ENCODE data around the gene EPHA6. TPM values are rescaled to one million over a fixed set of nuclear protein-coding genes. Genes with fewer than 3 reads are reported as not detected.

Gene EPHA6
- total RNA-seq, 1 experiment from 2014 or later: 0.61 TPM

DNA sequence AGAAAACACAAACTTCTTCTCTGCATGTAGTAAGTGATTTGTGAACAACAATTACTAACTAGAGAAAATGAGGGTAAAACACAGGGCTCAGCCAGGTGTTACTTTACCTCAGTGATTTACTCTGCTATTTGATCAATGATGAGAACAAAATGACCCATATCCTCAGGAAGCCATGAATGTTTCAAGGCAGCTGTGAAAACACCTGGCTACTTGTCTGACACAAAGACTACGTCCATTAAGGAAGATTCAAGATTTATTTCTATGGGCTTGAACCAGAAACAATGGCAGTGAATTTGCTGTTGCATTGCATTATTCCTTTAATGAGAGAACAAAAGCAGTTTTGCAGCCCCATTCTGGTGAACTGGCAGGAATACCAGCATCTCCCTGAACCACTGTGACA is 575.5 kb downstream of the EPHA6 start:
- Histone ChIP-seq H3K9me3 (ENCODE audit: control insufficient read depth, low read depth, low read length) (peaks cover 13% of the 10 kb centered on the region), H3K14ac (ENCODE audit: insufficient read depth, low read length) (no peak overlapping the region), H4K20me1 (ENCODE audit: control insufficient read depth, insufficient read depth, insufficient read length) (no peaks in the 10 kb centered on the region), H3K4ac (ENCODE audit: low read depth, low read length) (no peak overlapping the region), H3K79me2 (ENCODE audit: insufficient read depth, low read length) (no peaks in the 10 kb centered on the region), H3K27ac (ENCODE audit: insufficient read length, low read depth, low read length) (no peak overlapping the region), H2AFZ (ENCODE audit: low read length) (no peak overlapping the region), H3K9ac (ENCODE audit: extremely low read depth, insufficient read length, low read length) (no peak overlapping the region), H3K23ac (ENCODE audit: insufficient read length, low read depth, low read length) (no peak overlapping the region), H4K91ac (ENCODE audit: insufficient read length, low read depth, low read length) (no peak overlapping the region), H2BK15ac (ENCODE audit: low read depth, low read length) (no peak overlapping the region), H3K27me3 (ENCODE audit: insufficient read depth, low read length) (no peaks in the 10 kb centered on the region), H2BK5ac (ENCODE audit: insufficient read length, low read length) (no peak overlapping the region), H2AK5ac (ENCODE audit: insufficient read length, low read length) (no peak overlapping the region), H3K18ac (ENCODE audit: insufficient read length, low read depth, low read length) (no peak overlapping the region), H3K4me1 (ENCODE audit: insufficient read depth, low read length) (no peaks in the 10 kb centered on the region; the same call in 1 of the 2 replicates), H3K56ac (ENCODE audit: insufficient read length, low read depth, low read length) (no peak overlapping the region), H4K8ac (replicated peaks; ENCODE audit: insufficient read length, low read depth, low read length) (no peak overlapping the region), H3K4me2 (ENCODE audit: insufficient read depth, insufficient read length, low read length) (no peak overlapping the region), H2BK12ac (ENCODE audit: insufficient read length, low read depth, low read length) (no peak overlapping the region), H3T11ph (ENCODE audit: low read length) (no peak overlapping the region), H2BK20ac (ENCODE audit: low read depth, low read length, poor library complexity, severe bottlenecking) (no peak overlapping the region), H3K79me1 (ENCODE audit: insufficient read depth, low read depth, low read length, poor library complexity, severe bottlenecking) (no peaks in the 10 kb centered on the region), H4K5ac (ENCODE audit: insufficient read length, low read depth, low read length) (no peak overlapping the region), H2BK120ac (ENCODE audit: low read depth, low read length, poor library complexity, severe bottlenecking) (no peak overlapping the region), H3K23me2 (ENCODE audit: insufficient read length, low read depth, low read length, poor library complexity, severe bottlenecking) (no peaks in the 10 kb centered on the region)
- Mint-ChIP-seq H3K36me3 (ENCODE audit: insufficient read depth in 1 of 3, low read depth in 3 of 3) (peaks cover 17 to 30% (median 25%) of the 10 kb centered on the region in 3 experiments), H3K27me3 (ENCODE audit: low read depth) (no peaks in the 10 kb centered on the region; the same call in 1 of the 2 replicates), H3K4me1 (peaks cover 3 to 13% of the 10 kb centered on the region in 2 experiments; a peak in 3 of 4 replicates), H3K4me3 (no peak overlapping the region), H3K27ac (no peak overlapping the region), H3K9me3 (peaks cover 22 to 30% of the 10 kb centered on the region in 2 experiments)
- DNase-seq: no peak
- TF ChIP-seq, protein P1, sequence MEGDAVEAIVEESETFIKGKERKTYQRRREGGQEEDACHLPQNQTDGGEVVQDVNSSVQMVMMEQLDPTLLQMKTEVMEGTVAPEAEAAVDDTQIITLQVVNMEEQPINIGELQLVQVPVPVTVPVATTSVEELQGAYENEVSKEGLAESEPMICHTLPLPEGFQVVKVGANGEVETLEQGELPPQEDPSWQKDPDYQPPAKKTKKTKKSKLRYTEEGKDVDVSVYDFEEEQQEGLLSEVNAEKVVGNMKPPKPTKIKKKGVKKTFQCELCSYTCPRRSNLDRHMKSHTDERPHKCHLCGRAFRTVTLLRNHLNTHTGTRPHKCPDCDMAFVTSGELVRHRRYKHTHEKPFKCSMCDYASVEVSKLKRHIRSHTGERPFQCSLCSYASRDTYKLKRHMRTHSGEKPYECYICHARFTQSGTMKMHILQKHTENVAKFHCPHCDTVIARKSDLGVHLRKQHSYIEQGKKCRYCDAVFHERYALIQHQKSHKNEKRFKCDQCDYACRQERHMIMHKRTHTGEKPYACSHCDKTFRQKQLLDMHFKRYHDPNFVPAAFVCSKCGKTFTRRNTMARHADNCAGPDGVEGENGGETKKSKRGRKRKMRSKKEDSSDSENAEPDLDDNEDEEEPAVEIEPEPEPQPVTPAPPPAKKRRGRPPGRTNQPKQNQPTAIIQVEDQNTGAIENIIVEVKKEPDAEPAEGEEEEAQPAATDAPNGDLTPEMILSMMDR (conservative IDR thresholded peaks at IDR 0.05): no peak
- no CpG with 5 or more reads among the region's 1 CpG for WGBS (ENCODE audit: extremely low coverage, insufficient read length, low lambda C conversion rate)
